HepG2 (cell line): Measurements from ENCODE around the gene DHX8. TPM values are rescaled to one million over a fixed set of nuclear protein-coding genes. Genes with fewer than 3 reads are reported as not detected.

Source experiments
- ARID2 ChIP-seq: sonication (generic); formaldehyde crosslinking; IDR thresholded peaks from 2 replicates; pipeline ENCODE4 v1.8.1; 2022; ENCODE audit warnings: mild to moderate bottlenecking, missing genetic modification reagents, borderline replicate concordance
- CBX1 ChIP-seq: IDR thresholded peaks from one replicate; pipeline ENCODE4 v1.6.1; 2016; ENCODE audit warnings: antibody characterized with exemption, low read depth
- FLYWCH1 ChIP-seq: sonication (generic); formaldehyde crosslinking; IDR thresholded peaks from 2 replicates; pipeline ENCODE4 v1.8.1; 2023; ENCODE audit warnings: mild to moderate bottlenecking, missing genetic modification reagents
- HMG20A ChIP-seq: IDR thresholded peaks from 2 replicates; pipeline ENCODE4 v1.6.1; 2016; ENCODE audit warnings: borderline replicate concordance
- KLF12 ChIP-seq: sonication (generic); formaldehyde crosslinking; IDR thresholded peaks from 2 replicates; pipeline ENCODE4 v1.4.0; 2020; ENCODE audit warnings: missing genetic modification reagents, borderline replicate concordance
- MAZ ChIP-seq, 2 experiments: sonication (generic) in 1 of 2; formaldehyde crosslinking in 1 of 2; IDR thresholded peaks; 2 replicates each; pipeline versions ENCODE4 v1.5.0 to v1.6.1; 2012 to 2020; ENCODE audit warnings: low read depth in 2 of 2, mild to moderate bottlenecking in 2 of 2, borderline replicate concordance in 1 of 2, improper control_type of control experiment in 1 of 2, low read length in 1 of 2, missing genetic modification reagents in 1 of 2, moderate library complexity in 1 of 2
- NR2F1 ChIP-seq, 2 experiments: fragments of 450-650 bp in 1 of 2; formaldehyde crosslinking in 1 of 2; IDR thresholded peaks; 2 replicates each; pipeline versions ENCODE4 v1.5.0 to v1.6.1; 2016 to 2020; ENCODE audit warnings: mild to moderate bottlenecking in 1 of 2, missing compliant biosample characterization in 1 of 2, missing genetic modification reagents in 1 of 2, moderate library complexity in 1 of 2
- PTBP1 ChIP-seq: fragments of 200-400 bp; formaldehyde crosslinking; IDR thresholded peaks from 2 replicates; pipeline ENCODE4 v1.6.1; 2018; ENCODE audit warnings: low read length, low read depth; ENCODE audit not compliant: poor library complexity, severe bottlenecking
- SNAPC2 ChIP-seq: sonication (generic); formaldehyde crosslinking; IDR thresholded peaks from 2 replicates; pipeline ENCODE4 v1.8.1; 2022; ENCODE audit warnings: mild to moderate bottlenecking, missing genetic modification reagents
- SNRNP70 ChIP-seq: fragments of 200-400 bp; formaldehyde crosslinking; IDR thresholded peaks from 2 replicates; pipeline ENCODE4 v1.6.1; 2017; ENCODE audit warnings: mild to moderate bottlenecking, low read depth, low read length, moderate library complexity
- SOX6 ChIP-seq, 2 experiments: fragments of 450-650 bp in 1 of 2; sonication (generic) in 1 of 2; formaldehyde crosslinking in 1 of 2; IDR thresholded peaks; 2 replicates each; pipeline versions ENCODE4 v1.4.0 to v1.6.1; 2017 to 2020; ENCODE audit warnings: antibody characterized with exemption in 1 of 2, mild to moderate bottlenecking in 1 of 2, missing genetic modification reagents in 1 of 2
- STAG1 ChIP-seq: sonication (generic); formaldehyde crosslinking; IDR thresholded peaks from 2 replicates; pipeline ENCODE4 v1.4.0; 2020; ENCODE audit warnings: missing genetic modification reagents
- ZNF510 ChIP-seq: sonication (generic); formaldehyde crosslinking; IDR thresholded peaks from 2 replicates; pipeline ENCODE4 v1.4.0; 2020; ENCODE audit warnings: low read depth, mild to moderate bottlenecking, missing genetic modification reagents
- ZNF629 ChIP-seq: sonication (generic); formaldehyde crosslinking; conservative IDR thresholded peaks from 2 replicates; pipeline ENCODE4 v1.5.0; 2020; ENCODE audit warnings: missing genetic modification reagents
- ZNF644 ChIP-seq: IDR thresholded peaks from 2 replicates; pipeline ENCODE4 v1.6.1; 2016; ENCODE audit warnings: low read depth
- ZNF652 ChIP-seq: IDR thresholded peaks from 2 replicates; pipeline ENCODE4 v1.6.1; 2016; ENCODE audit warnings: low read depth, borderline replicate concordance
- ZNF792 ChIP-seq: IDR thresholded peaks from 2 replicates; pipeline ENCODE4 v1.6.1; 2016
- polyA plus RNA-seq, 8 experiments: library from polyadenylated mRNA; depleted of rRNA in 3 of 8; stranded (reverse) in 7 of 8; unstranded in 1 of 8; fragments of >200 nt; fragmentation: Illumina TruSeq in 4 of 8; extraction: Trizol in 4 of 8; gene quantifications; 2 replicates each; pipeline versions ENCODE4 v1.2.1 to v1.2.3, GENCODE V29; 2011 to 2016; ENCODE audit warnings: low read depth in 4 of 8, missing spikeins in 1 of 8, mixed read lengths in 1 of 8; ENCODE audit not compliant: insufficient read depth in 1 of 8
- total RNA-seq, 5 experiments: library from RNA; depleted of rRNA; stranded (reverse); fragments of >200 nt; fragmentation: Illumina TruSeq; extraction: Trizol; gene quantifications; 2 replicates each; pipeline ENCODE4 v1.2.3, GENCODE V29; 2016; ENCODE audit warnings: low read depth in 1 of 5
- TF ChIP-seq, protein P1 (sequence below): sonication (generic); formaldehyde crosslinking; IDR thresholded peaks from 2 replicates; pipeline ENCODE4 v1.4.0; 2020; ENCODE audit warnings: mild to moderate bottlenecking, missing genetic modification reagents
- TF ChIP-seq, protein P2 (sequence below): sonication (generic); formaldehyde crosslinking; IDR thresholded peaks from 2 replicates; pipeline ENCODE4 v1.4.0; 2020; ENCODE audit warnings: missing genetic modification reagents
- TF ChIP-seq, protein P3 (sequence below): sonication (generic); formaldehyde crosslinking; IDR thresholded peaks from 2 replicates; pipeline ENCODE4 v1.5.1; 2020; ENCODE audit warnings: mild to moderate bottlenecking, missing genetic modification reagents, borderline replicate concordance

Gene DHX8
- total and polyA plus RNA-seq, 2 of the 13 experiments (the other 11 are each of a cell fraction or from before 2014, with no cell fraction given), result 24.8 to 48.9 TPM

DNA sequence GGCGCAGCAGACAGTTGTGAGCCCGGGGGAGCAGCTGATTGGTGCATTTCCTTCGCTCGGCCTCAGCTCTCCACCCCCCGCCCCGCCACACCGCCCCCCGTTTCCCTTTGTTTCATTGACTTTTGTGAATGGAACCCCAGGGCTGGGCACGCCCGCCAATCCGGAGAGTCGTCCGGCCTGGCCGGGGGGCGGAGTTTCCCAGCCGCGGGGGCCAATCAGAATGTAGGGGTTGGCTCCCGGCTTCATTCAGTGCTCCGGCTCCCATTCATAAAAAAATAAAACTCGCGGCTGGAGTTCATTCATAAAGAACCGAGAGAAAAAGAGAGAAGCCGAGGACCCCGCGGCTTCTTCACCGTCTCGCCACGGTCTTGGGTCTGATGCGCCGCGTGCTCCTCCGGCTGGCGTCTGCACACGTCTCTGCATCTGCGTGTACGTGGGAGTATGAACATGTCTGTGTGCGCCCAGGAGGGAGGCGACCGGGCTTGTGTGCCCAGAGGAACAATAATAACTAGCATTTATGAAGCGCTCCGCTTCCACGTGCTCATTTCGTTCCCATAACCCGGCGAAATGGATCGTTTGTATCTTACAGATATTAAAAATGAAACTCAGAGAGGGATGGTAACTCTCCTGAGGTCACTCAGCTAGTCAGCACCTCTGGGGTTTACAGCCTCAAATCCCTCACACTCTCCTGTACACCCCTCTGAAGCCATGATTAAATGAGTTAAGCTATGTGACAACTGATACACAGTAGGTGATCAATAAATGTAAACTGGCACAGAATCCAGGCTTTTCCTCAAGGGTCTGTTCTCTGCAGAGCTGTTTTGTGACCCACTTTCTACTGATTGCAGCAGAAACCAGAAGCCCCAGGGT is 62.8 kb downstream of the DHX8 start, which contains the start of gene ETV4 (continued):
- TF ChIP-seq SNRNP70, result no peak
- TF ChIP-seq, protein P1, sequence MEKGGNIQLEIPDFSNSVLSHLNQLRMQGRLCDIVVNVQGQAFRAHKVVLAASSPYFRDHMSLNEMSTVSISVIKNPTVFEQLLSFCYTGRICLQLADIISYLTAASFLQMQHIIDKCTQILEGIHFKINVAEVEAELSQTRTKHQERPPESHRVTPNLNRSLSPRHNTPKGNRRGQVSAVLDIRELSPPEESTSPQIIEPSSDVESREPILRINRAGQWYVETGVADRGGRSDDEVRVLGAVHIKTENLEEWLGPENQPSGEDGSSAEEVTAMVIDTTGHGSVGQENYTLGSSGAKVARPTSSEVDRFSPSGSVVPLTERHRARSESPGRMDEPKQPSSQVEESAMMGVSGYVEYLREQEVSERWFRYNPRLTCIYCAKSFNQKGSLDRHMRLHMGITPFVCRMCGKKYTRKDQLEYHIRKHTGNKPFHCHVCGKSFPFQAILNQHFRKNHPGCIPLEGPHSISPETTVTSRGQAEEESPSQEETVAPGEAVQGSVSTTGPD (CRISPR knock-in tag), result no peak
- no peak for TF ChIP-seq FLYWCH1 (CRISPR knock-in tag)
- no peak for TF ChIP-seq NR2F1 (CRISPR knock-in tag; IDR thresholded peaks at IDR 0.05)
- peak; percentile 46 for TF ChIP-seq ZNF792 (CRISPR knock-in tag)
- TF ChIP-seq SOX6 (IDR thresholded peaks at IDR 0.05), result no peak
- peak; percentile 38 for TF ChIP-seq SOX6 (CRISPR knock-in tag; IDR thresholded peaks at IDR 0.05)
- TF ChIP-seq, protein P2, sequence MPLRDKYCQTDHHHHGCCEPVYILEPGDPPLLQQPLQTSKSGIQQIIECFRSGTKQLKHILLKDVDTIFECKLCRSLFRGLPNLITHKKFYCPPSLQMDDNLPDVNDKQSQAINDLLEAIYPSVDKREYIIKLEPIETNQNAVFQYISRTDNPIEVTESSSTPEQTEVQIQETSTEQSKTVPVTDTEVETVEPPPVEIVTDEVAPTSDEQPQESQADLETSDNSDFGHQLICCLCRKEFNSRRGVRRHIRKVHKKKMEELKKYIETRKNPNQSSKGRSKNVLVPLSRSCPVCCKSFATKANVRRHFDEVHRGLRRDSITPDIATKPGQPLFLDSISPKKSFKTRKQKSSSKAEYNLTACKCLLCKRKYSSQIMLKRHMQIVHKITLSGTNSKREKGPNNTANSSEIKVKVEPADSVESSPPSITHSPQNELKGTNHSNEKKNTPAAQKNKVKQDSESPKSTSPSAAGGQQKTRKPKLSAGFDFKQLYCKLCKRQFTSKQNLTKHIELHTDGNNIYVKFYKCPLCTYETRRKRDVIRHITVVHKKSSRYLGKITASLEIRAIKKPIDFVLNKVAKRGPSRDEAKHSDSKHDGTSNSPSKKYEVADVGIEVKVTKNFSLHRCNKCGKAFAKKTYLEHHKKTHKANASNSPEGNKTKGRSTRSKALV (CRISPR knock-in tag), result no peak
- TF ChIP-seq ZNF629, result no peak
- no peak for TF ChIP-seq PTBP1
- no peak for TF ChIP-seq ZNF652
- no peak for TF ChIP-seq ARID2 (CRISPR knock-in tag)
- TF ChIP-seq ZNF644, result no peak
- TF ChIP-seq KLF12 (CRISPR knock-in tag), result no peak
- TF ChIP-seq STAG1 (CRISPR knock-in tag), result no peak; the same call in 1 of the 2 replicates
- no peak for TF ChIP-seq CBX1
- TF ChIP-seq SNAPC2 (CRISPR knock-in tag), result no peak
- no peak for TF ChIP-seq HMG20A (CRISPR knock-in tag)
- no peak; the same call in 1 of the 2 replicates for TF ChIP-seq ZNF510 (CRISPR knock-in tag)
- TF ChIP-seq, protein P3, sequence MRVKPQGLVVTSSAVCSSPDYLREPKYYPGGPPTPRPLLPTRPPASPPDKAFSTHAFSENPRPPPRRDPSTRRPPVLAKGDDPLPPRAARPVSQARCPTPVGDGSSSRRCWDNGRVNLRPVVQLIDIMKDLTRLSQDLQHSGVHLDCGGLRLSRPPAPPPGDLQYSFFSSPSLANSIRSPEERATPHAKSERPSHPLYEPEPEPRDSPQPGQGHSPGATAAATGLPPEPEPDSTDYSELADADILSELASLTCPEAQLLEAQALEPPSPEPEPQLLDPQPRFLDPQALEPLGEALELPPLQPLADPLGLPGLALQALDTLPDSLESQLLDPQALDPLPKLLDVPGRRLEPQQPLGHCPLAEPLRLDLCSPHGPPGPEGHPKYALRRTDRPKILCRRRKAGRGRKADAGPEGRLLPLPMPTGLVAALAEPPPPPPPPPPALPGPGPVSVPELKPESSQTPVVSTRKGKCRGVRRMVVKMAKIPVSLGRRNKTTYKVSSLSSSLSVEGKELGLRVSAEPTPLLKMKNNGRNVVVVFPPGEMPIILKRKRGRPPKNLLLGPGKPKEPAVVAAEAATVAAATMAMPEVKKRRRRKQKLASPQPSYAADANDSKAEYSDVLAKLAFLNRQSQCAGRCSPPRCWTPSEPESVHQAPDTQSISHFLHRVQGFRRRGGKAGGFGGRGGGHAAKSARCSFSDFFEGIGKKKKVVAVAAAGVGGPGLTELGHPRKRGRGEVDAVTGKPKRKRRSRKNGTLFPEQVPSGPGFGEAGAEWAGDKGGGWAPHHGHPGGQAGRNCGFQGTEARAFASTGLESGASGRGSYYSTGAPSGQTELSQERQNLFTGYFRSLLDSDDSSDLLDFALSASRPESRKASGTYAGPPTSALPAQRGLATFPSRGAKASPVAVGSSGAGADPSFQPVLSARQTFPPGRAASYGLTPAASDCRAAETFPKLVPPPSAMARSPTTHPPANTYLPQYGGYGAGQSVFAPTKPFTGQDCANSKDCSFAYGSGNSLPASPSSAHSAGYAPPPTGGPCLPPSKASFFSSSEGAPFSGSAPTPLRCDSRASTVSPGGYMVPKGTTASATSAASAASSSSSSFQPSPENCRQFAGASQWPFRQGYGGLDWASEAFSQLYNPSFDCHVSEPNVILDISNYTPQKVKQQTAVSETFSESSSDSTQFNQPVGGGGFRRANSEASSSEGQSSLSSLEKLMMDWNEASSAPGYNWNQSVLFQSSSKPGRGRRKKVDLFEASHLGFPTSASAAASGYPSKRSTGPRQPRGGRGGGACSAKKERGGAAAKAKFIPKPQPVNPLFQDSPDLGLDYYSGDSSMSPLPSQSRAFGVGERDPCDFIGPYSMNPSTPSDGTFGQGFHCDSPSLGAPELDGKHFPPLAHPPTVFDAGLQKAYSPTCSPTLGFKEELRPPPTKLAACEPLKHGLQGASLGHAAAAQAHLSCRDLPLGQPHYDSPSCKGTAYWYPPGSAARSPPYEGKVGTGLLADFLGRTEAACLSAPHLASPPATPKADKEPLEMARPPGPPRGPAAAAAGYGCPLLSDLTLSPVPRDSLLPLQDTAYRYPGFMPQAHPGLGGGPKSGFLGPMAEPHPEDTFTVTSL (CRISPR knock-in tag), result no peak
- peak; percentile 90; the same call in 1 of the 2 replicates for TF ChIP-seq MAZ (IDR thresholded peaks at IDR 0.05; ENCODE audit: borderline replicate concordance, low read depth, low read length)
- TF ChIP-seq MAZ (CRISPR knock-in tag; IDR thresholded peaks at IDR 0.05; ENCODE audit: low read depth), result peak; percentile 62; the same call in 1 of the 2 replicates
